Left kidney (tissue), 1 donor: ENCODE results near the gene PATE2. TPM values are rescaled to one million over a fixed set of nuclear protein-coding genes. Genes with fewer than 3 reads are reported as not detected.

Experiments used
- polyA plus RNA-seq: library from polyadenylated mRNA; unstranded; fragments of 120-200 nt; gene quantifications from one replicate; pipeline ENCODE4 v1.2.1, GENCODE V29; 2013; ENCODE audit not compliant: insufficient read length

PATE2 gene
- polyA plus RNA-seq, 1 donor: 0.25 TPM

Other genes starting within 250 kb of the PATE2 start
- 125 TPM for gene EI24, start 209.4 kb downstream of the PATE2 start, polyA plus RNA-seq
- gene STT3A, start 186.0 kb downstream of the PATE2 start, polyA plus RNA-seq: 224 TPM
- 37.9 TPM for gene CHEK1, start 153.7 kb downstream of the PATE2 start, polyA plus RNA-seq
- 1.4 TPM for gene ACRV1, start 98.0 kb downstream of the PATE2 start, polyA plus RNA-seq
- 0.12 TPM for gene PATE1, start 32.5 kb downstream of the PATE2 start, polyA plus RNA-seq
- 0.10 TPM for gene PATE3, start 9.3 kb upstream of the PATE2 start, polyA plus RNA-seq
- gene PATE4, start 54.5 kb upstream of the PATE2 start, polyA plus RNA-seq: 0.20 TPM
- gene HYLS1, start 108.8 kb upstream of the PATE2 start, polyA plus RNA-seq: 15.3 TPM
- gene PUS3, start 124.4 kb upstream of the PATE2 start, polyA plus RNA-seq: 20.0 TPM
- 8.5 TPM for gene DDX25, start 125.7 kb upstream of the PATE2 start, polyA plus RNA-seq
- gene VSIG10L2, start 167.2 kb upstream of the PATE2 start, polyA plus RNA-seq: not detected